Stimulated activated CD8-positive, alpha-beta memory T cell treated with anti-CD3 and anti-CD28 coated beads, Interleukin-12 subunit alpha, Interleukin-12 subunit beta, amount 100 ng/mL, for 24 hours (primary cell): ENCODE measurements around the gene COPB1.

ENCODE experiments used
- DNase-seq: peaks from one replicate; pipeline ENCODE4 v3.0.0-alpha.2; 2020; ENCODE audit errors: extremely low read depth

The COPB1 gene

DNA sequence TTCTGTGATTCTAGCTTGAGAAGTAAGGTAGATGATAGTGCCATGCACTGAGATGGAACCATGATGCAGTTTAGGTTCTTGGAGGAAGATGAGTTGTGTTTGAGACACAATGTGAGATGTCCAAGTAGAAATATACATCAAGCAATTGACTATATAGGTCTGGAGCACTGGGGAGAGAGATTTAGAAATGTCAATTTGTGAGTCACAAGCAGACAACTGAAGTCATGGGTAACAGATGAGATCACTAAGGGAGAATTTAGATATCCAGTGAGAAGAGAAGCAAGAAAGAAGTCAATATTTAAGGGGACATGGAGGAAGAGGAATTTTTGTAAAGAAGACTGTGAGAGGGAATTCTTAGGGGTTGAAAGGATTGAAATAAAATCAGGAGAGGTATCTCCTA, 75.5 kb downstream of the COPB1 start:
- no peak for DNase-seq

DNA sequence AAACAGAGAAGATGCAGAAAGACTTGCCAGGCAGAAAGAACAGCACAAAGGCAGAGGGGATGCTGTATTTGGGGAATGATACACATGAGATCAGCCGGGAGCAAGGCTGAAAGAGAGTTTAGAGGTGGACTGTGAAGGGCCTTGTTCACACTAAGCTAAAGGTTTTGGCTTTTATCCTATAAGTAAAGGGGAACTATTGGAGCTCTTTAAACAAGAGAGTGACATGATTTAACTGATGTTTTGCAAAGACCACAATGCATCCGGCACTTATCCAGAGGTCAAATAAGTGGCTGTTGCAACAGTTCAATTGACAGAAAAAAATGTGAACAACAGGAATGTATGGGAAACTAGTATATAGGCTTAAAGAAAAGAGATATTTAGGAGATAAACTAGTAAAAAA, 76.0 kb downstream of the COPB1 start:
- no peak for DNase-seq

DNA sequence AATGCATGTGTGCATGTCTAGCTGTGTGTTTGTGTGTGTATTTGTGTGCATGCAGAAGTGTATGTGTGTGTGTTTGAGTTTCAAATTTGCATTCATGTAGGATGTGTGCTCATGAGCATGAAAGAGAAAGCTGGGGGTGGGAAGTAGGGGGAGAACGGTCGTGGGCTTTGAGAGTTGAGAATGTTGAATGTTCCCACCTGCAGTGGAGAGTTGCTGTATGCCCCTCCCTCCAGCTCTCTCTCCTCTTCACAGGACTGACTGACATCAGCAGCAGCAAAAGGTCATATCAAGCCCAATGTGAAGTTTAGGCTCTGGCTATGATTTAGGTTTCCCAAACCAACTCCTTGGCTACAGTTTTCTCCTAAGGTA, 76.8 kb downstream of the COPB1 start:
- no peak for DNase-seq

DNA sequence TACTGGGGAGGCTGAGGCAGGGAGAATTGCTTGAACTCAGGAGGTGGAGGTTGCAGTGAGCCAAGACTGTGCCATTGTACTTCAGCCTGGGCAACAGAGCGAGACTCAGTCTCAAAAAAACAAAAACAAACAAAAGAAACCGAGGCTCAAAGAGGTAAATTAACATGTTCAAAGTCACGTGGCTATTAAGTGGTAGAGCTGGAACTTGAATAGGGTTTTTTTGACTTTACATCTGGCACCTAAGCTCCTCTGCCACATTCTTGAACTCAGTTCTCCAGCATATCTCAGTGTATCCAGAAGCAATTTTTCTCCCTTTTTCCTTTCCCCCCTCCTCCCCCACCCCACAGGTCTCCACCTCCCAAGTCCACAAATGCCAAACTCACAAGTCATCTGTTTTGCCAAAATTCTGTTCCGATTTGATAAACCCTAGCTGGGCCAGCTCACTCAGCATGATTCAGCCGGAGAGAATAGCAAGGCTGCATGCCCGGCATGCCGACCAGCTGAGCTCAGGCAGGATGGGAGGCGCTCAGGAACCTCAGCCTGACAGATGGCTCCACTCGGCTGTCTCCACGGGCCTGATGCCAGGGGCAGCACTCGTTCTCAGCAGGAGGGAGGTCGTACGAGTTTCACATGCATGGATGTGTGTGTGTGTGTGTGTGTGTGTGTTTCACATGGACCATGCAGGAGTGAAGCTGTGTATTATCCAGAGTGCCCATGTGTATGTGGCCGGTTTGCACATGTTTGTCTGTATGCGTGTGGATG, 77.4 kb downstream of the COPB1 start:
- no peak for DNase-seq

DNA sequence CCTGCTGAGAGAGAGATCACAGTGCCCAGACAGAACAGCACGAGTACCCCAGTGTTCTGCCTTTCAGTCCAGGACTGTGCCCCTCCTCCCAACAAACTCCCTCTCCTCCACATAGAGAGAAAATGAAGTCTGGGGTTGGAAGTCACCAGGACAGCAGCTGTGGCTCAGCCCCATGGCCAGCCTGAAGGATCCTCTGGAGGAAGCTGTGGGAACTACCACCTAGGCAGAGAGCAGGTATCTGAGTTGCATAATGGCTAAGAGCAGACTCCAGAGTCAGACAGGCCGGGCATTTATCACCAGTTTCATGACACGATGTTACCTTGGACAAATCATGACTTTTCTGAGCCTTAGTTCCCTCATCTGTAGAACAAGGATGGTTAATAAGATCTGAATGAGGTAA, 79.4 kb downstream of the COPB1 start:
- no peak for DNase-seq

DNA sequence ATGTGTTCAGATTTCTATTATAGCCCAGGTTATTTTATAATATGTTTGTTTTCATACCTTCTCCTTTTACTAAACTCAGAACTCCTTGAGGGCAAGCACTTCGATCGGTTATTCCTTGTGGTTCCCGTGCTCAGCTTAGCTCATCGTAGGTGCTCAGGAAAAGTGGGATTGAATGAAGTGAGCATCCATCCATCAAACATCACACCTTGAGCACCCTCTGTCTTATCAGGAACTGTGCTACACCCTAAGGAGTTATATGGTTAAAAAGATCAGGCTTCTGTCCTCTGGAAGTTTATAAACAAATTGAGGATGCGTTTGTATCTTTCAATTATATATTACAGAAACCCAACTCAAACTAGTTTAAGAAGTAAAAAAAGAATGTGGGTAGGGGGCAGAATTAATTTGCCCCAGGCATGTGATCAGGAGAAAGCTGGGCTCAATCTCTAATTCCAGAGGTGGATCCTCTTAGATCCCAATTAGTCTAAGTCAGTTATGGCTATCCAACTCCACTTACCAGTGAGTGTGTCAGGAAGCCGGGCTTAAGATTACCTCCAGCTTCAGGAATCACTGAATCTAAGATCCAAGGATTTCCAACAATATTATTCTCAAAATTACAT, 80.7 kb downstream of the COPB1 start:
- no peak for DNase-seq

DNA sequence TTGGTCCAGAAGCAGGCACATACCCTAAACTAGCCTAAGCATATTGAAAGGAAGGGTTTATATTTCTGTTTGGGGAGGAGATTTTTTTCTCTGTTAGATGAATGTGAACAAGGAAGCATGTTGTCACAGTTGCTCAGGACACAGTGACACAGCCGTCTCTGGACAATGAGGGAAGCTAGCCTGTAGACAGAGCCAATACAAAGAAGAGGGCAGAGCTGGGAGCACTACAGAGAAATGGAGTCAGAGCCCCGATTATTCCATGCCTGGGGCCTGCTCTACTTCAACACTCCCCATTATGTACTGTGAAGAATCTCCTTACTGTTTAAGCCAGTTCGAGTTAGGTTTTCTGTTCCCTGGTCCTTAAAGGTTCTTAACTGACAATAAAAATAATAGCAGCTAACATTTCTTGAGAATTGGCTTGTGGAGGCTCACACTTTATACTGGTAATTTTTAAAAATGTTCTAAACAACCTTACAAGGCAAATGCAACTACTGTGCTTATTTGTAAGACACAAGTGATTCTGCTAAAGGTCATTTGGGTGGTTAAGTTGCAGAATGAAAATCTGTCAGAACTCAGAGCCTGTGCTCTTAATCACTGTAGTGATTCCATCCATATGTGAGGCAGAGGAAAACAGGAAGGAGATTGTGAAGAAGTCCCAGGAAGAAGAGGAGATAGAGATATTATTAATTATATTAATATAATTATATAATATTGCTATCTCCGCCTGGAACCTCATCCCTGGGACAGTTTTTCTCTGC, 81.8 kb downstream of the COPB1 start:
- no peak for DNase-seq

DNA sequence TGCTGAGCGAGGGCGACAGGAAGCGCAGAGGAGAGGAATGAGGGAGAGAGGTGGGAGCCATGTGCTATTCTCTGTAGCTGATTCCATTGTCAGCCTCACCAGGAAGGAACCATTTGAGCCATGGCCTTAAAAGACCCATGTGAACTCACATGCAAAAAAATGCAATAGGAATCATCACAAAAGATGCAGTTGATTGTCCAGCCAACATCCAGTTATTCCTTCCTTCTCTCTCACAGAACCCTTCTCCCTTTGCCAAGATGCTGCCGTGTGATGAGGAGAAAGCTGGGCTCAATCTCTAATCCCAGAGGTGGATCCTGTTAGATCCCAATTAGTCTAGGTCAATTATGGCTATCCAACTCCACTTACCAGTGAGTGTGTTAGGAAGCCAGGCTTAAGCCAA, 82.4 kb downstream of the COPB1 start:
- DNase-seq: no peak

DNA sequence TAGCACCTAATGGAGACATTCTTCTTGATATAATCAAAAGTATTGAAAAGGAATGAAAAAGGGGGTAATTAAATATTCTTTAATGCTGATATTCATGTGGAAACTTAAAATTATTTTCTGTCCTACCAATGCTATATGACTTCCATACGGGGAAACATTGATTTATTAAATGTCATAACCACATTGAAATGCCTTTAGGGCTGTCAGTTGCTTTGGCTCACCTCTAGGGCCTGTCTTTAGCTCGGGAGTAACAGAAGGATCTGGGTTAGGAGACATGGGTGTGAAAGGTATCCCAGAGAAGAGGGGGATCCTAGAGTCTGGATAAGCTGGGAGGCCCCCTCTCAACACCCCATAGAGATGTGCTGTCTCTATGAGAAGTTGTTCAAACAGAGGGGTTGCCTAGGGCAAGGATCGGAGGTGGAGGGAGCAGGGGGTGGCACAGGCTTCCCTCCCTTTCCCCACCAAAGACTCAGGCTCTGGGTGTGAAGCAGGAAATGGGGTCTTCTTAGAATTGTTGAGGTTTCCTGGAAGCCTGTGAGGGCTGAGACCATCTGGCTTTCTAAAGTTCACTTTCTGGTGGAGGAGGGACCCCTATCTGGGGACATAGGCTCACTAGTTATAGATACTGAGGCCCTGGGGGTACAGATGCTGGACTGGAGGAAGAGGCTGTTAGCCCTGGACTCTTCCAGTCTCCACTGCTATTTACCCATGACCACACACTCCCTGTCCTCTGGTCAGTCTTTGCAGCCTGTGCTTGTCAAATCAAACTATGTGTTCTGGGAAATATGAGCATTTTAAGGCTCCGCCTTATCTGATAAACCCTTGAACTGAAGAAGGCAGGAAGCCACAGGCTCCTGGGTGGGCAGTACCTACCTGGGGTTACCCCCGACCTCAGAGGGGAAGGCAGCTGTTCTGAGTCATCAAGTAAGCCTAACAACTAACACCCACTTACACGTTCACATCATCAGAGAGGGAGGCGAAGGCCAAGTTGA, 84.8 kb downstream of the COPB1 start:
- DNase-seq: peak; percentile 58

DNA sequence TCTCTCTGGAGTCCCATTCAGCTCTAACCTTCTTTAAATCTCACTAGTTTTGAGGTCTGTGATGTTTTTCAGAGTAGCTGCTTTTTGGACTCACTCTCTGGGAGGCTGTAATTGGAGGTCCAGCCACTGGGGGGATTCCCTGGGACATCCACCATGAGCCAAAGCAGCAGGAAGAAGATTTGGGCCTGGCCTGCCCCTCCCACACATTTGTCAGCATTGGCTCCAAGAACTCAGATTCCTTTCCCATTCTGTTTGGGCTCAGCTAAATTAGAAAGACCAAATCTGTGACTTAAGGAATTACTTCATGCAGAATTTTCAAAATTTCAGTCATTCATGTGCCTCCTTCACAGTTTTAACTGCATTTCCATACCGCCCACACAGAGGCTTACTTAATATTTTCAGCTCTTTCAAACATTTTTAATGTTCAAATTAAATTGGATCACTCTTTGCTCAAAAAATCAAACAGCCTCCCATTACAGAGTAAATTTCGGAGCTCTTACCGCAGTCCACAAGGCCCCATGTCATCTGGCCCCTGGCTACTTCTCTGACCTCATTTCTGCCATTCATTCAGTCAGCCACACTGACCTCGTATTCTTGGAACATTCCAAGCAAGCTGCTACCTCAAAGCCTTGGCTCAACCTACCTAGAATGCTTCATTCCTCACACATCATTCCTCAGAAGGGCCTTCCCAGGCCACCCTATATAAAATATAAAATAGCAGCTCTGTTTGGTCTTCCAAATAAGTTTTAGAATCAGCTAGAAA, 86.1 kb downstream of the COPB1 start:
- no peak for DNase-seq

DNA sequence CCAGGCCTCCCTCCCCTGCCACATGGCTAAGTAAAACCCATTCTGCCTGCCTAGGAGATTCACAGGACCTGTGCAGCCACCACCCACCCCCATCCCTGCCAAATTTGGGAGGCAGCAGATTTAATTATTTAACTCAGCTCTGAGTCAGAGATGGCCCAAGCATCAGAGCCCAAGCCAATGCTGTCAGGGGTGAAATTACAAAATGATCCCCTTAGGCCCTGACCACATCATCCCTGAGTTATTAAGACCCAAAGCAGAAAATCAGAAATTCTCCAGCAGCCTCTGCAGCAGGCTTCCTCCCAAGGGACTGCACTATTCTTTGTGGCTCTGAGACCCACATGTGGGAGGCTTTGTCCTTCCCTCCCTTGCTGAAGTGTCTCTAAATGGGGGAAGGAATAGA, 87.8 kb downstream of the COPB1 start:
- DNase-seq: no peak

DNA sequence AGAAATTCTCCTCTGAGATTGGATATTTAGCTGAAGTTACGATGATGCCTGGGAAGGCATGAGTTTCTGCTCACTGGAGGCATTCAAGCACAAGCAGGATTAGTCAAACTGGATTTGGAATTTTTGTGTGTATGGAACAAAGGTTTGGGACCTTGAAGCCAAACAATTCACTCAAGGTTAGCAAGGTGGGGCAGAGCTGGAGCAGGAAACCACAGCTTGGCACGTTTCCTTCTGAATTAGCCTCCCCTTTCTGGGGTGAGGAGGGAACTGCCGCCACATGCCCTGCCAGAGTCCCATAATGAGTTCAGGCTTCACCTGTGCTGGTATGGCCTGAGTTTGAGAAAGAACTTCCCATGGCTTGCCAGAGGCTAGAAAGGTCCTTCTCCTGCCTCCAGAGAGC, 89.7 kb downstream of the COPB1 start:
- DNase-seq: no peak

DNA sequence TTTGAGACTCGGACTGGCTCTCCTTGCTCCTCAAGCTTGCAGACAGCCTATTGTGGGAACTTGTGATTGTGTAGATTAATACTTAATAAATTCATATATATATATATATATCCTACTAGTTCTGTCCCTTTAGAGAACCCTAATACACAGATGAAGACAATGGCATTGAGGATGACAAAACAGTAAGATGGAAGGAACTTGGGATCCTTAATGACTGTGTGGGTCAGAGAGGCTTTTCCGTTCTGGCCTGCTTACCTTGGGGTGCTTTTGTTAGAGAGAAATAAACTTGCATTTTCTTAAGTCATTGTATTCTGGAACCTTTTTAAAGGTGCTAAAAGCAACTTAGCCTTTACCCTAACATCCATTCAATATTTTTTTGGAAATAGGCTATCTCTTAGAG, 91.0 kb downstream of the COPB1 start:
- no peak for DNase-seq
